Ovary (tissue), 3 donors: ENCODE results near the gene SPAAR.

Experiments
- CTCF ChIP-seq, 3 donors: fragments of 450-650 bp in 2 of 3; fragments of 200-600 bp in 1 of 3; IDR thresholded peaks; one replicate each; pipeline versions ENCODE4 v1.5.1 to v1.8.0; 2016 to 2022; ENCODE audit warnings: antibody characterized with exemption in 3 of 3, mild to moderate bottlenecking in 1 of 3
- EP300 ChIP-seq: sonication (generic); formaldehyde crosslinking; IDR thresholded peaks from one replicate; pipeline ENCODE4 v1.6.1; 2017; ENCODE audit warnings: antibody characterized with exemption
- POLR2A ChIP-seq: fragments of 450-650 bp; IDR thresholded peaks from one replicate; pipeline ENCODE4 v1.6.1; 2017; ENCODE audit warnings: antibody characterized with exemption, mild to moderate bottlenecking, moderate library complexity
- donor health status: DM: no; HTN: no; CAD: no.

DNA sequence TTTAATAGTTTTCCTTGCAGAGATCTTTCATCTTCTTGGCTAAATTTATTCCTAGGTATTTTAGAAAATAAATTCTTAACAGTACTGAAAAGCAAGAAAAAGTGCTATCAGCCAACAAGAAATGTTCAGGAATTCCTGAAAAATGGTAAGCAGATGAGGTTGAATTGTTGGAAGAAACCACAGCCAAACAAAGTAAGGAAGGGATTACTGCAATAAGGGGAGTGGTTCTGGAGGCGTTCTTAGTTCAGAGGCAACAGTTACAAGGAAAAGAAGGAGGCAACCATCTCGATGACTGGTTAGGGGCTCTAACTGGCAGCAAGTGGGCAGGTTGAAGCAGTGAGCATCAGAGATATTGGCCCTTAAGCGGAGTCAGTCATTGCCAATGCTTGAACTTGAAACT lies 26.3 kb upstream of the SPAAR start:
- no peak for TF ChIP-seq CTCF (IDR thresholded peaks at IDR 0.05)
- no peak for TF ChIP-seq POLR2A
- TF ChIP-seq EP300: no peak
